Measurements from ENCODE around the gene TBCCD1.
A peak's percentile ranks its signal among the peaks of the same experiment; 100 is the strongest.
"Not testable (repeated sequence)": the region's sequence is repeated elsewhere in the genome, so short reads cannot be mapped to it uniquely, and the experiment has no call there.

TBCCD1 gene

GRCh38 chr3:186596568-186597287 lies 29.6 kb upstream of the TBCCD1 start:
- no peak for DNase-seq

GRCh38 chr3:186594591-186595113 lies 27.5 kb upstream of the TBCCD1 start:
- DNase-seq: no peak

- DNase-seq: no peak
Measured at GRCh38 chr3:186593862-186594261, 26.7 kb upstream of the TBCCD1 start.

GRCh38 chr3:186592682-186593081 lies 25.5 kb upstream of the TBCCD1 start:
- DNase-seq: no peak

- DNase-seq: no peak
Measured at GRCh38 chr3:186590580-186591295, 23.6 kb upstream of the TBCCD1 start.

- peak in 1 of 5 donors; percentile 19 for DNase-seq
Measured at GRCh38 chr3:186589856-186590579, 22.9 kb upstream of the TBCCD1 start.

GRCh38 chr3:186589121-186589520 lies 22.0 kb upstream of the TBCCD1 start:
- DNase-seq: no peak

- no peak for DNase-seq
Measured at GRCh38 chr3:186588632-186589031, 21.5 kb upstream of the TBCCD1 start.

GRCh38 chr3:186587183-186587582 lies 20.0 kb upstream of the TBCCD1 start:
- no peak for DNase-seq

- DNase-seq: not testable (repeated sequence)
Measured at GRCh38 chr3:186586245-186586644, 19.1 kb upstream of the TBCCD1 start.

GRCh38 chr3:186583831-186584230 lies 16.7 kb upstream of the TBCCD1 start:
- no peak for DNase-seq

GRCh38 chr3:186582541-186582940 lies 15.4 kb upstream of the TBCCD1 start:
- DNase-seq: no peak

GRCh38 chr3:186580785-186581184 lies 13.6 kb upstream of the TBCCD1 start:
- no peak for DNase-seq

GRCh38 chr3:186577521-186577920 lies 10.4 kb upstream of the TBCCD1 start:
- no peak for DNase-seq

- DNase-seq: no peak
Measured at GRCh38 chr3:186571644-186572013, 4.5 kb upstream of the TBCCD1 start.

- no peak for DNase-seq
Measured at GRCh38 chr3:186570941-186571643, 4.0 kb upstream of the TBCCD1 start.

GRCh38 chr3:186570096-186570940 lies 3.2 kb upstream of the TBCCD1 start, which contains the start of gene DNAJB11:
Gene DNAJB11 (plus strand): TSS chr3:186570720. CDS start chr3:186570898, 178 bp downstream.
- DNase-seq: peak; percentile 96 to 100 (median 99)

GRCh38 chr3:186569779-186570095 lies 2.6 kb upstream of the TBCCD1 start:
- DNase-seq: no peak

- not testable (repeated sequence) for DNase-seq
Measured at GRCh38 chr3:186569361-186569760, 2.2 kb upstream of the TBCCD1 start.

GRCh38 chr3:186566772-186567071 lies 417 bp downstream of the TBCCD1 start:
- no peak for DNase-seq

GRCh38 chr3:186564586-186564985 lies 2.6 kb downstream of the TBCCD1 start:
- no peak for DNase-seq

GRCh38 chr3:186552408-186553031 lies 14.6 kb downstream of the TBCCD1 start:
- no peak for DNase-seq
